Measurements from ENCODE around the gene MGAT3. TPM values are rescaled to one million over a fixed set of nuclear protein-coding genes. Genes with fewer than 3 reads are reported as not detected.

Gene MGAT3
- total and polyA plus RNA-seq, 2 of the 8 experiments (the other 6 are each of a cell fraction or from before 2014, with no cell fraction given), result 4.3 to 9.2 TPM

- TF ChIP-seq CHD7 (IDR thresholded peaks at IDR 0.05; ENCODE audit: insufficient replicate concordance, low read length) (no peak), TEAD4 (IDR thresholded peaks at IDR 0.05; ENCODE audit: low read depth, low read length) (no peak), HDAC2 (IDR thresholded peaks at IDR 0.05; ENCODE audit: borderline replicate concordance in 1 of 2, low read depth in 2 of 2, low read length in 2 of 2) (0 out of 4 replicates have a peak, but pooled peaks of 1 of the 2 experiments have one; percentile 31), ATF2 (IDR thresholded peaks at IDR 0.05; ENCODE audit: low read length) (no peak), ZNF274 (IDR thresholded peaks at IDR 0.05; ENCODE audit: borderline replicate concordance, extremely low read depth, low read length) (no peak), ATF3 (IDR thresholded peaks at IDR 0.05; ENCODE audit: insufficient read depth, low read depth, low read length) (no peak), SIX5 (IDR thresholded peaks at IDR 0.05; ENCODE audit: low read depth, low read length) (no peak), TAF1 (IDR thresholded peaks at IDR 0.05; ENCODE audit: low read depth, low read length) (no peak)
Measured at GRCh38 chr22:39456522-39457197, at the start of gene MGAT3 (continued).

Data from H1 (cell line).